Bronchial epithelial cell (primary cell): Measurements from ENCODE around the gene DSP. TPM values are rescaled to one million over a fixed set of nuclear protein-coding genes. Genes with fewer than 3 reads are reported as not detected.

Source experiments
- DNase-seq: peaks from one replicate; pipeline ENCODE4 v3.0.0-alpha.2; 2010; ENCODE audit warnings: low read depth
- FAIRE-seq: peaks from 2 replicates; lab custom pipeline; 2011; peaks lifted over from hg19 to GRCh38; lab: Jason Lieb, UNC
- H3K27me3 ChIP-seq: 2 replicates; pipeline ENCODE4 v1.5.1; 2011; ENCODE audit warnings: low read length; ENCODE audit not compliant: control insufficient read depth, insufficient read depth
- H3K36me3 ChIP-seq: 2 replicates; pipeline ENCODE4 v1.5.1; 2011; ENCODE audit warnings: low read length; ENCODE audit not compliant: control insufficient read depth, insufficient read depth
- H3K4me3 ChIP-seq: 2 replicates; pipeline ENCODE4 v1.5.1; 2011; ENCODE audit warnings: mild to moderate bottlenecking, low read depth, low read length, control low read depth
- CTCF ChIP-seq: IDR thresholded peaks from 2 replicates; pipeline ENCODE4 v1.5.1; 2011; ENCODE audit warnings: mild to moderate bottlenecking, moderate library complexity, low read length, control low read depth, inconsistent platforms; ENCODE audit not compliant: insufficient read depth, severe bottlenecking
- total RNA-seq: library from RNA; depleted of rRNA; stranded (reverse); fragments of >200 nt; gene quantifications from 2 replicates; pipeline ENCODE4 v1.2.1, GENCODE V29; 2014

DSP gene
- total RNA-seq, 1 donor from 2014 or later, result 394 TPM

GRCh38 chr6:7556394-7557106, 15.1 kb downstream of the DSP start:
- TF ChIP-seq CTCF, result no peak
- no peak for FAIRE-seq
- no peaks in the 10 kb centered on the region for H3K27me3 ChIP-seq
- H3K4me3 ChIP-seq, result no peak overlapping the region
- no peak for DNase-seq
- peaks cover 21% of the 10 kb centered on the region for H3K36me3 ChIP-seq

- DNase-seq (no peak), FAIRE-seq (no peak)
- H3K4me3 ChIP-seq, result no peak overlapping the region
- TF ChIP-seq CTCF, result no peak
- H3K36me3 ChIP-seq, result peaks cover 26% of the 10 kb centered on the region
- no peaks in the 10 kb centered on the region for H3K27me3 ChIP-seq
Observed at GRCh38 chr6:7557652-7558051, 16.2 kb downstream of the DSP start.

GRCh38 chr6:7558781-7559180, 17.3 kb downstream of the DSP start:
- FAIRE-seq (no peak), DNase-seq (no peak)
- no peak for TF ChIP-seq CTCF
- Histone ChIP-seq H3K4me3 (no peak overlapping the region), H3K27me3 (no peaks in the 10 kb centered on the region), H3K36me3 (peaks cover 28% of the 10 kb centered on the region)

GRCh38 chr6:7559196-7559595, 17.7 kb downstream of the DSP start:
- peaks cover 29% of the 10 kb centered on the region for H3K36me3 ChIP-seq
- DNase-seq (no peak), FAIRE-seq (no peak)
- H3K4me3 ChIP-seq, result no peak overlapping the region
- no peaks in the 10 kb centered on the region for H3K27me3 ChIP-seq
- no peak for TF ChIP-seq CTCF

GRCh38 chr6:7559651-7560385, 18.3 kb downstream of the DSP start:
- FAIRE-seq (peak; percentile 72), DNase-seq (peak; percentile 90)
- peaks cover 27% of the 10 kb centered on the region for H3K36me3 ChIP-seq
- no peaks in the 10 kb centered on the region for H3K27me3 ChIP-seq
- no peak overlapping the region for H3K4me3 ChIP-seq
- TF ChIP-seq CTCF, result no peak
